HCT116 (cell line): Measurements from ENCODE around the gene SLC35F6. TPM values are rescaled to one million over a fixed set of nuclear protein-coding genes. Genes with fewer than 3 reads are reported as not detected.
"Not testable (repeated sequence)": the region's sequence is repeated elsewhere in the genome, so short reads cannot be mapped to it uniquely, and the experiment has no call there.

Experiments used
- ATAC-seq: fragments of 200-7000 bp; cut with Tn5 transposase; 2 replicates; pipeline ENCODE4 v1.9.1; 2020; ENCODE audit warnings: mild to moderate bottlenecking, moderate library complexity
- BruUV-seq: library from RNA; stranded (reverse); fragments of 400-500 nt; replicated peaks from 2 replicates; lab custom pipeline; 2021; lab: Mats Ljungman, UMichigan
- CTCF ChIA-PET: fragments of 300-600 bp; sonication (Branson Sonifier 250); formaldehyde crosslinking; loops from one replicate; lab custom pipeline; 2021; ENCODE audit warnings: antibody characterized with exemption; lab: Charles Lee
- POLR2A ChIA-PET: fragments of 300-600, 350-600 bp; sonication (Branson Sonifier 250); formaldehyde crosslinking; loops from one replicate; lab custom pipeline; 2021; ENCODE audit warnings: antibody characterized with exemption; lab: Charles Lee
- RAD21 ChIA-PET, 2 experiments: fragments of 300-600 bp; sonication (Branson Sonifier 250); formaldehyde crosslinking; loops; one replicate each; lab custom pipeline; 2023; ENCODE audit warnings: low total read pairs in 2 of 2; ENCODE audit not compliant: uncharacterized antibody in 2 of 2, unreplicated experiment in 2 of 2, low non-redundant PET in 1 of 2; lab: Charles Lee
- DNase-seq: peaks from one replicate; pipeline ENCODE4 v3.0.0-alpha.2; 2010; ENCODE audit warnings: low read depth, low spot score
- H2AFZ ChIP-seq: fragments of 200-600 bp; shearing (Covaris generic), sonication (generic); 2 replicates; pipeline ENCODE4 v1.6.1; 2017; ENCODE audit warnings: low read depth, mixed run types, mixed read lengths, antibody characterized with exemption, low read length; ENCODE audit not compliant: poor library complexity, severe bottlenecking
- H3K27ac ChIP-seq: 2 replicates; pipeline ENCODE4 v1.5.1; 2012; ENCODE audit warnings: low read depth, low read length
- H3K27me3 ChIP-seq: fragments of 200-600 bp; sonication (generic); 2 replicates; pipeline ENCODE4 v1.6.1; 2016; ENCODE audit warnings: mixed run types, low read length, mixed read lengths; ENCODE audit not compliant: insufficient read depth
- H3K36me3 ChIP-seq, 2 experiments: fragments of 200-500 bp in 1 of 2; fragments of 200-600 bp in 1 of 2; sonication (Bioruptor generic) in 1 of 2; sonication (generic) in 1 of 2; 2 replicates each; pipeline versions ENCODE4 v1.5.1 to v1.6.1; 2014 to 2016; ENCODE audit warnings: low read length in 2 of 2, inconsistent platforms in 1 of 2, mixed read lengths in 1 of 2, mixed run types in 1 of 2; ENCODE audit not compliant: insufficient read depth in 2 of 2, control insufficient read depth in 1 of 2
- H3K4me1 ChIP-seq, 2 experiments: fragments of 200-600 bp in 1 of 2; sonication (generic) in 1 of 2; 2 replicates each; pipeline versions ENCODE4 v1.5.1 to v1.6.1; 2012 to 2017; ENCODE audit warnings: low read length in 2 of 2, inconsistent platforms in 1 of 2, mild to moderate bottlenecking in 1 of 2, mixed read lengths in 1 of 2, mixed run types in 1 of 2, moderate library complexity in 1 of 2; ENCODE audit not compliant: insufficient read depth in 2 of 2, control insufficient read depth in 1 of 2
- H3K4me2 ChIP-seq: fragments of 200-600 bp; sonication (generic); 2 replicates; pipeline ENCODE4 v1.6.1; 2017; ENCODE audit warnings: mixed run types, low read length, mixed read lengths
- H3K4me3 ChIP-seq, 2 experiments: fragments of 200-600 bp in 1 of 2; sonication (generic) in 1 of 2; replicated peaks in 1 of 2; 2 replicates each; pipeline ENCODE4 v1.5.1; 2011 to 2016; ENCODE audit warnings: low read length in 2 of 2, control low read depth in 1 of 2, low read depth in 1 of 2, mild to moderate bottlenecking in 1 of 2, mixed read lengths in 1 of 2, mixed run types in 1 of 2
- H3K79me2 ChIP-seq: fragments of 200-600 bp; sonication (generic); 2 replicates; pipeline ENCODE4 v1.6.1; 2017; ENCODE audit warnings: mild to moderate bottlenecking, mixed run types, low read length, moderate library complexity, mixed read lengths; ENCODE audit not compliant: insufficient read depth
- H3K9ac ChIP-seq: fragments of 200-600 bp; sonication (generic); 2 replicates; pipeline ENCODE4 v1.6.1; 2016; ENCODE audit warnings: low read length, mixed read lengths
- H3K9me2 ChIP-seq: fragments of 200-600 bp; sonication (generic), shearing (Covaris generic); 2 replicates; pipeline ENCODE4 v1.6.1; 2017; ENCODE audit warnings: mixed run types, mild to moderate bottlenecking, moderate library complexity; ENCODE audit not compliant: insufficient read depth
- H3K9me3 ChIP-seq, 2 experiments: fragments of 200-500 bp in 1 of 2; fragments of 200-600 bp in 1 of 2; sonication (Bioruptor generic) in 1 of 2; sonication (generic) in 1 of 2; 2 replicates each; pipeline ENCODE4 v1.6.1; 2014 to 2017; ENCODE audit warnings: low read length in 2 of 2, mixed read lengths in 2 of 2, inconsistent platforms in 1 of 2, low read depth in 1 of 2, mild to moderate bottlenecking in 1 of 2, mixed run types in 1 of 2, moderate library complexity in 1 of 2; ENCODE audit not compliant: control insufficient read depth in 1 of 2, insufficient read depth in 1 of 2
- H4K20me1 ChIP-seq: fragments of 200-600 bp; sonication (generic), shearing (Covaris generic); 2 replicates; pipeline ENCODE4 v1.6.1; 2017; ENCODE audit warnings: mixed run types, mild to moderate bottlenecking, moderate library complexity; ENCODE audit not compliant: insufficient read depth
- TCF7L2 ChIP-seq: IDR thresholded peaks from 2 replicates; pipeline ENCODE4 v1.7.0; 2011; ENCODE audit warnings: borderline replicate concordance, inconsistent platforms; ENCODE audit not compliant: insufficient read depth, insufficient read length; ENCODE audit errors: extremely low read depth
- YY1 ChIP-seq: IDR thresholded peaks from 2 replicates; pipeline ENCODE4 v1.6.1; 2011; ENCODE audit warnings: low read length, low read depth, moderate library complexity, mild to moderate bottlenecking; ENCODE audit not compliant: insufficient replicate concordance; ENCODE audit errors: extremely low read depth
- ZBTB33 ChIP-seq: IDR thresholded peaks from 2 replicates; pipeline ENCODE4 v1.6.1; 2011; ENCODE audit warnings: mild to moderate bottlenecking, low read length, moderate library complexity; ENCODE audit not compliant: insufficient replicate concordance; ENCODE audit errors: extremely low read depth
- ZNF274 ChIP-seq: fragments of 200-500 bp; sonication (Bioruptor generic); IDR thresholded peaks from 2 replicates; pipeline ENCODE4 v1.6.1; 2014; ENCODE audit warnings: mild to moderate bottlenecking, low read depth, low read length, inconsistent platforms
- intact Hi-C: fragments of 100-400 bp; cut with micrococcal nuclease; formaldehyde crosslinking; loops from 2 replicates; pipeline ENCODE4 v1.10.0; 2022
- total RNA-seq: library from RNA; stranded (reverse); gene quantifications from one replicate; pipeline ENCODE4 v1.2.1, GENCODE V29; 2021; ENCODE audit not compliant: unreplicated experiment

The SLC35F6 gene
- total RNA-seq, 1 experiment from 2014 or later = 34.5 TPM

- Histone ChIP-seq H3K36me3 (no peaks in the 10 kb centered on the region), H3K4me1 (peaks cover 2 to 10% of the 10 kb centered on the region in 2 experiments; a peak in 3 of 4 replicates), H3K79me2 (no peaks in the 10 kb centered on the region), H4K20me1 (no peaks in the 10 kb centered on the region), H3K4me3 (no peak overlapping the region), H3K9me2 (no peaks in the 10 kb centered on the region), H3K27me3 (no peaks in the 10 kb centered on the region), H3K9ac (no peak overlapping the region), H2AFZ (no peak overlapping the region), H3K4me2 (no peak overlapping the region), H3K9me3 (no peaks in the 10 kb centered on the region), H3K27ac (no peak overlapping the region)
- intact Hi-C loops = no loop called here
- ATAC-seq = no peak
- POLR2A ChIA-PET = no interaction called here
- CTCF ChIA-PET = no interaction called here
- RAD21 ChIA-PET = no interaction called here
- no peak for DNase-seq
- BruUV-seq = no TSS peak
- no peak for TF ChIP-seq ZBTB33
- no peak for TF ChIP-seq YY1
- TF ChIP-seq ZNF274 = no peak
- no peak for TF ChIP-seq TCF7L2
These were observed 48.6 kb downstream of the SLC35F6 start for GRCh38 chr2:26812731-26813130.

GRCh38 chr2:26814072-26814765, 50.1 kb downstream of the SLC35F6 start:
- H3K4me3 ChIP-seq, RAD21 ChIA-PET, DNase-seq, H3K27me3 ChIP-seq, H2AFZ ChIP-seq, H3K36me3 ChIP-seq, POLR2A ChIA-PET, CTCF ChIA-PET, H3K4me2 ChIP-seq, H4K20me1 ChIP-seq, H3K9me2 ChIP-seq, H3K4me1 ChIP-seq, ATAC-seq, BruUV-seq, H3K9ac ChIP-seq, H3K9me3 ChIP-seq, H3K79me2 ChIP-seq, H3K27ac ChIP-seq, intact Hi-C loops: not testable (repeated sequence)
